ENCODE data around the gene CALB2.

GRCh38 chr16:71337631-71338030, 20.9 kb upstream of the CALB2 start:
- TF ChIP-seq, protein P1, sequence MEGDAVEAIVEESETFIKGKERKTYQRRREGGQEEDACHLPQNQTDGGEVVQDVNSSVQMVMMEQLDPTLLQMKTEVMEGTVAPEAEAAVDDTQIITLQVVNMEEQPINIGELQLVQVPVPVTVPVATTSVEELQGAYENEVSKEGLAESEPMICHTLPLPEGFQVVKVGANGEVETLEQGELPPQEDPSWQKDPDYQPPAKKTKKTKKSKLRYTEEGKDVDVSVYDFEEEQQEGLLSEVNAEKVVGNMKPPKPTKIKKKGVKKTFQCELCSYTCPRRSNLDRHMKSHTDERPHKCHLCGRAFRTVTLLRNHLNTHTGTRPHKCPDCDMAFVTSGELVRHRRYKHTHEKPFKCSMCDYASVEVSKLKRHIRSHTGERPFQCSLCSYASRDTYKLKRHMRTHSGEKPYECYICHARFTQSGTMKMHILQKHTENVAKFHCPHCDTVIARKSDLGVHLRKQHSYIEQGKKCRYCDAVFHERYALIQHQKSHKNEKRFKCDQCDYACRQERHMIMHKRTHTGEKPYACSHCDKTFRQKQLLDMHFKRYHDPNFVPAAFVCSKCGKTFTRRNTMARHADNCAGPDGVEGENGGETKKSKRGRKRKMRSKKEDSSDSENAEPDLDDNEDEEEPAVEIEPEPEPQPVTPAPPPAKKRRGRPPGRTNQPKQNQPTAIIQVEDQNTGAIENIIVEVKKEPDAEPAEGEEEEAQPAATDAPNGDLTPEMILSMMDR (conservative IDR thresholded peaks at IDR 0.05; ENCODE audit: low read depth, low read length), result no peak
- TF ChIP-seq EZH2 (IDR thresholded peaks at IDR 0.05; ENCODE audit: borderline replicate concordance, low read depth, low read length, poor library complexity, severe bottlenecking), result no peak

Measured in A673 (cell line).